Measurements from ENCODE around the gene SP6. TPM values are rescaled to one million over a fixed set of nuclear protein-coding genes. Genes with fewer than 3 reads are reported as not detected.
A peak's percentile ranks its signal among the peaks of the same experiment; 100 is the strongest.

Gene SP6
- total RNA-seq, 4 donors from 2014 or later = 1.1 to 6.4 (median 3.8) TPM

DNA sequence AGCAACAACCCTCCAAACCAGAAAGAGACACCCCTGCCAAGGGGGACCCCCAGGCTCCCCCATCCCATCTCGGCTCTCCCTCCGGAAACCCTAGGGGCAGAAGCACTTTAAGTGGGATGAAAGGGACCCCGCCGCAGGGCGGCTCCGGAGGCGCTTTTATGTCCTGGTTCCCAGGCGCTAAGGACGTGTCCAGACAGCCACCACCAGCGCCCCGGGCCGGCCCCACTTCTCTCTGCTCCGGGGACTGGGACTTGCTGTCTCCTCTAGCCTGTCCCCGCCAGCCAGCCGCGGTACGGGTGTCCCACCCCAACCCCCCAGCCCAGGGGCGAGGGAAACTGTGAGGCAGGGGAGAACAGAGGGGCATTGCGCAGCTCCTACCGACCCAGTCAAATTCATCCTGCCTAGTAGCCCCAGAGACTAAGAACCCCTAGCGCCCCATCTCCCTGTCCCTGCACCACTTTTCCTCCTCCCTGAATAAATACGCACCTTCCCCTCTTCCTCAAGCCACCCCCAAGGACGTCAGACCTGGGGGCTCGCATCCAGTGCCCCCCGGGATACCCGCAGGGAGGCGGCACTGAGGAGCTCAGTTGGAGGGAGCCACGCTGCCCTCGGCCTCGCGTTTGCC, 4.1 kb downstream of the SP6 start:
- 0 to 18% methylated on average over 4 to 13 of the region's 31 CpGs for WGBS, 2 donors
- H3K27ac ChIP-seq = no peak overlapping the region
- H3K27me3 ChIP-seq = peaks cover 6 to 74% (median 12%) of the 10 kb centered on the region in 4 donors
- intact Hi-C loops (cut with DNase I) = no loop called here
- no peak overlapping the region for H3K4me3 ChIP-seq
- TF ChIP-seq, protein P1, sequence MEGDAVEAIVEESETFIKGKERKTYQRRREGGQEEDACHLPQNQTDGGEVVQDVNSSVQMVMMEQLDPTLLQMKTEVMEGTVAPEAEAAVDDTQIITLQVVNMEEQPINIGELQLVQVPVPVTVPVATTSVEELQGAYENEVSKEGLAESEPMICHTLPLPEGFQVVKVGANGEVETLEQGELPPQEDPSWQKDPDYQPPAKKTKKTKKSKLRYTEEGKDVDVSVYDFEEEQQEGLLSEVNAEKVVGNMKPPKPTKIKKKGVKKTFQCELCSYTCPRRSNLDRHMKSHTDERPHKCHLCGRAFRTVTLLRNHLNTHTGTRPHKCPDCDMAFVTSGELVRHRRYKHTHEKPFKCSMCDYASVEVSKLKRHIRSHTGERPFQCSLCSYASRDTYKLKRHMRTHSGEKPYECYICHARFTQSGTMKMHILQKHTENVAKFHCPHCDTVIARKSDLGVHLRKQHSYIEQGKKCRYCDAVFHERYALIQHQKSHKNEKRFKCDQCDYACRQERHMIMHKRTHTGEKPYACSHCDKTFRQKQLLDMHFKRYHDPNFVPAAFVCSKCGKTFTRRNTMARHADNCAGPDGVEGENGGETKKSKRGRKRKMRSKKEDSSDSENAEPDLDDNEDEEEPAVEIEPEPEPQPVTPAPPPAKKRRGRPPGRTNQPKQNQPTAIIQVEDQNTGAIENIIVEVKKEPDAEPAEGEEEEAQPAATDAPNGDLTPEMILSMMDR (IDR thresholded peaks at IDR 0.05) = no peak
- TF ChIP-seq POLR2A (IDR thresholded peaks at IDR 0.05) = no peak
- DNase-seq = no peak
- peaks cover 29 to 67% (median 34%) of the 10 kb centered on the region in 3 donors for H3K4me1 ChIP-seq
- no peaks in the 10 kb centered on the region for H3K36me3 ChIP-seq
- H3K9me3 ChIP-seq = no peaks in the 10 kb centered on the region

DNA sequence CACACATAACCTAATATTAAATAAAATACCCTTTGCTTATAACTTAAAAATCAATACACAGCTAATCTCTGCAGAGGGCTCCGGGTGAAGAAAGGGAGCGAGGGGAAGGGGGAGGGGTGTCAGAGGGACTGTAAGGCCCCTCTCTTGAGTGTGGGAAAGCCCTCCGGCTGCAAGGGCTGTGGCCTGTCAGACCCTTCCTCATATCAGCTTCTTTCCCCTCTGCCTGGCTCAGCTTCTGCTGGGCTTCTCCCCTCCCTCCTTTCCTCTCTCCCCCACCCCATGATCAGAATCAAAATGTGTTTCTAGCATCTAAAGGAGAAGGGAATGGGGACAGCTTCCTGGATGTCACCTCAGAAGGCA, 5.3 kb downstream of the SP6 start:
- intact Hi-C loops (cut with DNase I) = no loop called here
- H3K4me3 ChIP-seq = no peak overlapping the region
- H3K9me3 ChIP-seq = no peaks in the 10 kb centered on the region
- H3K27ac ChIP-seq = no peak overlapping the region
- H3K27me3 ChIP-seq = peaks cover 3 to 62% (median 9%) of the 10 kb centered on the region in 4 donors
- no peaks in the 10 kb centered on the region for H3K36me3 ChIP-seq
- TF ChIP-seq, protein P1 (IDR thresholded peaks at IDR 0.05) = no peak
- no peak for TF ChIP-seq POLR2A (IDR thresholded peaks at IDR 0.05)
- 89 to 100% methylated on average over 1 to 3 of the region's 3 CpGs for WGBS, 2 donors
- no peak for DNase-seq
- peaks cover 23 to 64% (median 30%) of the 10 kb centered on the region in 3 donors for H3K4me1 ChIP-seq

DNA sequence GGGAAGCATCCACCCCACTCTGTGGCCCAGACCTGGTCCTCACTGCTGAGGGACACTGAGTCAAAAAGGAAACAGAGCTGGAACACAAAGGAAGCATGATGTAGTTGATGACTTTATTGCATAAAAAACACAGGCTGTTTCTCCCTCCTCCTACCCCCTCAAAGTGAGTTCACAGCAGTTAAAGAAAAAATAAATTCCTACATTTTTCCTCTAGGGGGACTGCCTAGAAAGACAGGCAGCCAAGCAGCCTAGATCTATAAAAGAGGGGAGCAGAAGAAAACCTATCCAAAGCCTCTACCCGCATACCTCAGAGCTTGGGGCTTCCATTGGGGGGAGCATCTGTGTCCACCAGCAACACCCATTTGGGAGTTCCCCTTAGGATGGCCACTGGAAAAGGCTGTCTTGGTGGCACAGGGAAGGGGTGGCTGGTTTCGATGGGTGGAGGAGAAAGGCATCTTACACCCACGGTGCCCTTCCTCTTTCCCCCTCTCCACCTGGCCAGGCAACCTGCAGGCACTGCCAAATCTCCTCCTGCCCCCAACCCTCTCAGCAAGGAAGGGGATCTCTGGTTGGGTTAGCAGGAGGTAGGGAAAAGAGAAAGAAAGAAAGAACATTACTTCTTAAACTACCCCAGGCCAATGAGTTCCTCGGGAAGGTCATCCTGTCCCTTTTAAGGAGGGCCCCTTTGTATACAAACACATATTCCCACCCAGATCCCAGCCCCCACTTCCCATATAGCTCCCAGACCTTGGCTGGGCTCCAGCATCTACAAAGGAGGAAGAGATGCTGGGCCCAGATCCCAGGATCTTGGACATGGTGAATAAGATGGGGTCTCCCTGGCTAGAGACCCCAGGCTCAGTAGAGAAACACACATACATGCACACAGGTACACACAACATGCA, 5.9 kb downstream of the SP6 start:
- Histone ChIP-seq H3K36me3 (no peaks in the 10 kb centered on the region), H3K27me3 (peaks cover 3 to 56% (median 9%) of the 10 kb centered on the region in 4 donors), H3K9me3 (no peaks in the 10 kb centered on the region), H3K4me3 (no peak overlapping the region), H3K4me1 (peaks cover 27 to 64% (median 29%) of the 10 kb centered on the region in 3 donors), H3K27ac (no peak overlapping the region)
- no peak for TF ChIP-seq POLR2A (IDR thresholded peaks at IDR 0.05)
- TF ChIP-seq, protein P1 (IDR thresholded peaks at IDR 0.05) = peak in 3 of 6 experiments; percentile 9 to 38 (median 22)
- intact Hi-C loops (cut with DNase I) = no loop called here
- DNase-seq = no peak
- WGBS, 2 donors = 58 to 65% methylated on average over 3 to 4 of the region's 4 CpGs

DNA sequence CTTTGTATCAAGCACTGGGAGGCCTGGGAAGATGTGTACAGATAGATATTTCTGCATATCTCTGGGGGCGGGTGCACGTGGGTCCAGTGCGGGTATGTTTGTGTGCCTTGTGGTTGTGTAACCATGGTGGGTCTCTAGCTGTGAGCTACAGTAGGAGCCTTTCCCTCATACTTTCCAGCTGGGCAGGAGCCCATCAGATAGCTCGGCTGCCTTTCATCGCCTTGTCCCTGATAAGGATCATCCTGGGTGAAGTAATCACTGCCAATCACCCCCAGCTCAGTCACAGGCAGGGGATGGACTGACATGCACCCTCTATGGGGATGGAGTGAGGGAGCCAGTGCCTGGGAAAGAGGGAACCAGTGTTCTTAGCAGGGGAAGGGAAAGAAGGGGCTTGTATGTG, 6.7 kb downstream of the SP6 start:
- no peak overlapping the region for H3K27ac ChIP-seq
- no peak for DNase-seq
- peaks cover 28 to 64% (median 29%) of the 10 kb centered on the region in 3 donors for H3K4me1 ChIP-seq

More for the DNA sequence above, 6.7 kb downstream of the SP6 start:
- Histone ChIP-seq H3K27me3 (peaks cover 3 to 49% (median 9%) of the 10 kb centered on the region in 4 donors), H3K9me3 (no peaks in the 10 kb centered on the region), H3K4me3 (no peak overlapping the region), H3K36me3 (no peaks in the 10 kb centered on the region)
- no peak for TF ChIP-seq POLR2A (IDR thresholded peaks at IDR 0.05)
- TF ChIP-seq, protein P1 (IDR thresholded peaks at IDR 0.05) = no peak
- intact Hi-C loops (cut with DNase I) = no loop called here
- 77 to 100% methylated on average over 1 to 3 of the region's 5 CpGs for WGBS, 2 donors
